GM12878 (cell line): ENCODE data around the gene NLE1.

Source experiments
- EP300 ChIP-seq, 2 experiments: fragments of 150-350 bp in 1 of 2; IDR thresholded peaks; 2 replicates each; pipeline ENCODE4 v1.6.1; 2011 to 2012; ENCODE audit warnings: low read depth in 2 of 2, low read length in 2 of 2, borderline replicate concordance in 1 of 2, improper control_type of control experiment in 1 of 2, inconsistent platforms in 1 of 2; ENCODE audit not compliant: control insufficient read depth in 1 of 2
- FOS ChIP-seq: IDR thresholded peaks from 3 replicates; pipeline ENCODE4 v1.6.1; 2011; ENCODE audit warnings: borderline replicate concordance; ENCODE audit not compliant: insufficient read length; ENCODE audit errors: extremely low read depth
- JUND ChIP-seq: IDR thresholded peaks from 2 replicates; pipeline ENCODE4 v1.6.1; 2012; ENCODE audit warnings: low read depth, mild to moderate bottlenecking, low read length, improper control_type of control experiment, moderate library complexity
- MTA2 ChIP-seq: fragments of 450-650 bp; IDR thresholded peaks from 2 replicates; pipeline ENCODE4 v1.6.1; 2016; ENCODE audit warnings: low read depth, mild to moderate bottlenecking, moderate library complexity
- POLR2A ChIP-seq: IDR thresholded peaks from 2 replicates; pipeline ENCODE4 v1.6.1; 2011; ENCODE audit warnings: low read depth, mild to moderate bottlenecking, low read length
- POLR2AphosphoS2 ChIP-seq: IDR thresholded peaks from 2 replicates; pipeline ENCODE4 v1.6.1; 2011; ENCODE audit warnings: low read depth, mild to moderate bottlenecking, low read length, improper control_type of control experiment, moderate library complexity
- RAD21 ChIP-seq: IDR thresholded peaks from 2 replicates; pipeline ENCODE4 v1.6.1; 2011; ENCODE audit warnings: mild to moderate bottlenecking, low read depth, low read length, moderate library complexity; ENCODE audit not compliant: insufficient read depth
- RFX5 ChIP-seq: IDR thresholded peaks from 2 replicates; pipeline ENCODE4 v1.6.1; 2011; ENCODE audit warnings: low read depth, low read length, improper control_type of control experiment
- SRF ChIP-seq, 2 experiments: IDR thresholded peaks; 2 replicates each; pipeline ENCODE4 v1.6.1; 2011; ENCODE audit warnings: low read depth in 2 of 2, low read length in 2 of 2, mild to moderate bottlenecking in 1 of 2, moderate library complexity in 1 of 2
- STAT1 ChIP-seq: fragments of 450-650 bp; conservative IDR thresholded peaks from 2 replicates; pipeline ENCODE4 v1.6.1; 2014; ENCODE audit warnings: antibody characterized with exemption, mild to moderate bottlenecking
- TAF1 ChIP-seq: IDR thresholded peaks from 2 replicates; pipeline ENCODE4 v1.6.1; 2011; ENCODE audit warnings: mild to moderate bottlenecking, low read depth, low read length, borderline replicate concordance
- YY1 ChIP-seq: IDR thresholded peaks from 2 replicates; pipeline ENCODE4 v1.6.1; 2011; ENCODE audit warnings: low read depth, mild to moderate bottlenecking, low read length
- TF ChIP-seq, protein P1 (sequence below), 3 experiments: IDR thresholded peaks in 2 of 3; conservative IDR thresholded peaks in 1 of 3; 2 replicates each; pipeline ENCODE4 v1.5.1; 2011; ENCODE audit warnings: low read depth in 3 of 3, low read length in 3 of 3, mild to moderate bottlenecking in 3 of 3, control low read depth in 2 of 3, moderate library complexity in 2 of 3, inconsistent platforms in 1 of 3, mixed read lengths in 1 of 3; ENCODE audit not compliant: control insufficient read depth in 2 of 3, insufficient read depth in 1 of 3; ENCODE audit errors: extremely low read depth in 1 of 3

DNA sequence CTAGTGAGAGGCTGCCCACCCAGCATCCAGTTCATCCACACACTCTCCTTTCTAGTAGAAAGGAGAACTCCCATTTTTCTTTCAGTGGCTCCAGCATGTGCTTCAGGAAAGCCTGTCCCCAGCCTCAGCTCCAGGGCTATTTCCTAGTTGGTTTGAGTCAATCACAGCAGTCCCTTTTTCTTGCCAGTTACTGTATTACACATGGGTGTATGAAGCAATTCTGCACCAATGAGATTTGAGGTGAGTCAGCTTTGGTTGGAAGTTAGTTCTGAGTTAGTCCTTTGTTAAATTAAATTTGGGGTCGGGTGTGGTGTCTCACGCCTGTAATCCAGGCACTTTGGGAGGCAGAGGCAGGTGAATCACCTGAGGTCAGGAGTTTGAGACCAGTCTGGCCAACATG, 47.2 kb downstream of the NLE1 start:
- TF ChIP-seq MTA2 = no peak
- no peak for TF ChIP-seq POLR2AphosphoS2
- TF ChIP-seq STAT1 = no peak
- TF ChIP-seq POLR2A = no peak
- TF ChIP-seq, protein P1, sequence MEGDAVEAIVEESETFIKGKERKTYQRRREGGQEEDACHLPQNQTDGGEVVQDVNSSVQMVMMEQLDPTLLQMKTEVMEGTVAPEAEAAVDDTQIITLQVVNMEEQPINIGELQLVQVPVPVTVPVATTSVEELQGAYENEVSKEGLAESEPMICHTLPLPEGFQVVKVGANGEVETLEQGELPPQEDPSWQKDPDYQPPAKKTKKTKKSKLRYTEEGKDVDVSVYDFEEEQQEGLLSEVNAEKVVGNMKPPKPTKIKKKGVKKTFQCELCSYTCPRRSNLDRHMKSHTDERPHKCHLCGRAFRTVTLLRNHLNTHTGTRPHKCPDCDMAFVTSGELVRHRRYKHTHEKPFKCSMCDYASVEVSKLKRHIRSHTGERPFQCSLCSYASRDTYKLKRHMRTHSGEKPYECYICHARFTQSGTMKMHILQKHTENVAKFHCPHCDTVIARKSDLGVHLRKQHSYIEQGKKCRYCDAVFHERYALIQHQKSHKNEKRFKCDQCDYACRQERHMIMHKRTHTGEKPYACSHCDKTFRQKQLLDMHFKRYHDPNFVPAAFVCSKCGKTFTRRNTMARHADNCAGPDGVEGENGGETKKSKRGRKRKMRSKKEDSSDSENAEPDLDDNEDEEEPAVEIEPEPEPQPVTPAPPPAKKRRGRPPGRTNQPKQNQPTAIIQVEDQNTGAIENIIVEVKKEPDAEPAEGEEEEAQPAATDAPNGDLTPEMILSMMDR (IDR thresholded peaks at IDR 0.05 in 2 of 3, conservative IDR thresholded peaks at IDR 0.05 in 1 of 3; ENCODE audit: control insufficient read depth in 2 of 3, extremely low read depth in 1 of 3, insufficient read depth in 1 of 3, low read depth in 3 of 3, low read length in 3 of 3) = no peak
- no peak for TF ChIP-seq EP300 (IDR thresholded peaks at IDR 0.05; ENCODE audit: borderline replicate concordance in 1 of 2, control insufficient read depth in 1 of 2, low read depth in 2 of 2, low read length in 2 of 2)
- no peak for TF ChIP-seq SRF (IDR thresholded peaks at IDR 0.05; ENCODE audit: low read depth in 2 of 2, low read length in 2 of 2)
- TF ChIP-seq RFX5 = no peak
- no peak for TF ChIP-seq TAF1
- no peak for TF ChIP-seq FOS
- TF ChIP-seq JUND = no peak
- no peak for TF ChIP-seq RAD21
- no peak for TF ChIP-seq YY1
